ENCODE measurements around the gene ARHGAP31.

The ARHGAP31 gene

DNA sequence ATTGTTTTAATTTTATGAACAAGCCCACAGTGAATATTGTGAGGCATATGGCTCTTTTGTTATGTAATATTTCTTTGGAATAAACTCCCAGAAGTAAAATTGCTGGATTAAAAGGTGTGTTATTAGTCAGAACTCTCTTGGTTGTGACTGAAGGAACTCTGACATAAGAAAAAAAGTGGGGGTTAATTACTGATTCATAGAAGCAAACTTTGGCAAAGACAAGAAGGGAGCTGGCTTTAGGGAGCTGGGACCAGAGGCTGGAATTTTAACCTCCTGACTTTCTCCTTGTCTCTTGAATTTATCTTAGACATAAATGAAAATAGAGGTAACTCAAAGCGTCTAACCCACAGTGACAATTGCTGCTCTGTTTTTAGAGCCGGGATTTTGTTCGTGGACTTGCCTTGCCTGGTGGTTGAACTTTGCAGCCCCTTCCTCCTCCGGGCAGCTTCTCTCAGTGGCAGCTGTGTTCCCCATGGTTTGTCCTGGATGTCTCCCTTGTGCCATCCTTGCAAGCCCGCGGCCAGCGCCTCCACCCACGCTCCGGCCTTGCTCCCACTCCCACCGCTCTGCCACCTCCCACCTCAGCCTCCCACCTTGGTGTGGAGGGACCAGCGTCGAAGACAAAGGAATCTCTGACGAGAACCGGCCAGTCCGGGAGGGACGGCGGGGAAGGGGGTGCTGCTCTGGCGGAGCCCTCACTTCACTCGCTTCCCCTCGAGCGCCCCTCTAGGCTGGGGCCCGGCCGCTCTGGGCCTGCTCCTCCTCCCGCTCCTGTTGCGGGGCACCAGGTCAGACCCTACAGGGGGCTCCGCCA, 28.0 kb downstream of the ARHGAP31 start:
- H3K4me1 ChIP-seq, result no peaks in the 10 kb centered on the region
- H3K27ac ChIP-seq, result peak overlapping the region; percentile 80
- peak overlapping the region; percentile 86 for H2AFZ ChIP-seq
- no peaks in the 10 kb centered on the region for H3K36me3 ChIP-seq (ENCODE audit: control insufficient read depth, insufficient read depth, low read length)
- no peak for TF ChIP-seq CTCF (IDR thresholded peaks at IDR 0.05)
- no peaks in the 10 kb centered on the region for H3K79me2 ChIP-seq
- H3K9me3 ChIP-seq (ENCODE audit: control insufficient read depth, low read length), result no peaks in the 10 kb centered on the region
- peak overlapping the region; percentile 92 for H3K4me2 ChIP-seq (ENCODE audit: low read length)
- H3K4me3 ChIP-seq (ENCODE audit: low read depth, low read length), result peak overlapping the region; percentile 71
- H3K27me3 ChIP-seq (ENCODE audit: control insufficient read depth, insufficient read depth, low read length), result no peaks in the 10 kb centered on the region
- peak overlapping the region; percentile 39 for H3K9ac ChIP-seq

DNA sequence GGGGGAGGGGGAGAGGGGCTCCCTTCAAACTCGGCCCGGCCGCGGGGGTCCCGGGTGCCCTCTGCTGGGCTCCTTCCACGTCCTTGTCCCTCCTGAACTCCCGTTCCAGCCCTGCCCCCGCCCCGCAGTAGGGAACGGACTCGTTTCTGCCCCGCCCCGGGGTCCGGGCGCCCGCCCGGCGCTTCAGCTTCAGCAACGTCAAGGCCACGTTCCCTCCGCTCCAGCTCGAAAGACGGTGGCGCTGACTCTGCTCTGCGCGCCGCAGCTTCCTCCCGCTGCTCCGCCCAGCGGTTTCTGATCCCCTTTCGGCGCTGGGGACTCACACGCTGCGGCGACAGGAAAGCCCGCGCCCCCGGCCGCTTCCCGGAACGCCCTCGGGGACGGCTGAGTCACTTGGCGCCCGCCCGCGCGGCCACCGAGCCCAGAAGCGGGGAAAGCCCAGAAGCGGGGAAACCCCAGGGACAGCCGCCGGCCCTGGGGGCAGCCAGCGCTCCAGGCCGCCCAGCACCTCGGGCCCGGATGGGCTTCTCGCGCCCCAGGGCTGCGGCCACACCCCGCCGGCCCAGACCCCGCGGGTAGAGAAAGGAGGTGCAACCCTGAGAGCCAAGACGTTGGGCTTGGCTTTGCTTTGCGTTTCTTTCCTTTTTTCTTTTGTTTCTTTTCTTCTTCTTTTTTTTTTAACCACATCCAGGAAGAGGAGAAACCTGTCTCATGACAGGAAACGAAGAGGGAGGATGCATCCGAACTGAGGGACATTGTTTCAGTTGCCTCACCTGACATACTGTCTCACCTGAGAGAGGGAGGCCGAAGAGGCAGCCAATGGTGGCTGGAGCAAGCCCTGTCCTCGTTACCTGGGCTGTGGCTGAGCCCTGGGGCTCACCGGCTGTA, 28.9 kb downstream of the ARHGAP31 start:
- Histone ChIP-seq H3K27ac (peak overlapping the region; percentile 80), H3K9ac (peak overlapping the region; percentile 39), H3K4me3 (ENCODE audit: low read depth, low read length) (peak overlapping the region; percentile 71), H2AFZ (peak overlapping the region; percentile 86), H3K9me3 (ENCODE audit: control insufficient read depth, low read length) (no peaks in the 10 kb centered on the region), H3K4me2 (ENCODE audit: low read length) (peak overlapping the region; percentile 92), H3K36me3 (ENCODE audit: control insufficient read depth, insufficient read depth, low read length) (no peaks in the 10 kb centered on the region), H3K27me3 (ENCODE audit: control insufficient read depth, insufficient read depth, low read length) (no peaks in the 10 kb centered on the region), H3K79me2 (no peaks in the 10 kb centered on the region), H3K4me1 (no peaks in the 10 kb centered on the region)
- peak; percentile 14 for TF ChIP-seq CTCF (IDR thresholded peaks at IDR 0.05)

DNA sequence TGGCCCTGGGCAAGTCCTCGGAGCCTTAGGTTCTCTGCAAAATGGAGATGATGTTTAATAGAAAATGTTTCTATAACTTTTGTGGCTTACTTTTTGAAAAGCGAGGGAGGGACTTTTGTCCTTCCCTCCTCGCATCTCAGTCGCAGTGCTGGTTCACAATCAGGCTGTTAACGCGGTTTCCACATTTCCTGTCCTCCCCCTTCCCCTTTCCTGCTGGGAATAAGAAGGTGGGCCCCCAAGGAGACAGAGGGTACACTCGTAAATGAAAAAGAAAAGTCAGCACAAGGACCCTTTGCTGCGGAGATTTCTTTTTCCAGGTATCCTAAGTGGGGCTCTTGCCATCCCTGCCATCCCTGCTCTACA, 29.5 kb downstream of the ARHGAP31 start:
- H3K79me2 ChIP-seq, result no peaks in the 10 kb centered on the region
- peak overlapping the region; percentile 71 for H3K4me3 ChIP-seq (ENCODE audit: low read depth, low read length)
- H2AFZ ChIP-seq, result peak overlapping the region; percentile 86
- H3K9ac ChIP-seq, result no peak overlapping the region
- H3K36me3 ChIP-seq (ENCODE audit: control insufficient read depth, insufficient read depth, low read length), result no peaks in the 10 kb centered on the region
- peak overlapping the region; percentile 80 for H3K27ac ChIP-seq
- H3K27me3 ChIP-seq (ENCODE audit: control insufficient read depth, insufficient read depth, low read length), result no peaks in the 10 kb centered on the region
- H3K4me2 ChIP-seq (ENCODE audit: low read length), result peak overlapping the region; percentile 92
- H3K9me3 ChIP-seq (ENCODE audit: control insufficient read depth, low read length), result no peaks in the 10 kb centered on the region
- H3K4me1 ChIP-seq, result no peaks in the 10 kb centered on the region
- no peak for TF ChIP-seq CTCF (IDR thresholded peaks at IDR 0.05)

GRCh38 chr3:119324899-119325298, 30.7 kb downstream of the ARHGAP31 start:
- Histone ChIP-seq H3K36me3 (ENCODE audit: control insufficient read depth, insufficient read depth, low read length) (no peaks in the 10 kb centered on the region), H2AFZ (no peak overlapping the region), H3K4me1 (no peaks in the 10 kb centered on the region)

More at GRCh38 chr3:119324899-119325298, 30.7 kb downstream of the ARHGAP31 start:
- Histone ChIP-seq H3K27me3 (ENCODE audit: control insufficient read depth, insufficient read depth, low read length) (no peaks in the 10 kb centered on the region), H3K4me3 (ENCODE audit: low read depth, low read length) (no peak overlapping the region), H3K9me3 (ENCODE audit: control insufficient read depth, low read length) (no peaks in the 10 kb centered on the region), H3K27ac (no peak overlapping the region), H3K9ac (no peak overlapping the region), H3K4me2 (ENCODE audit: low read length) (no peak overlapping the region), H3K79me2 (no peaks in the 10 kb centered on the region)
- TF ChIP-seq CTCF (IDR thresholded peaks at IDR 0.05), result no peak

Measured in parathyroid adenoma (tissue), 2 donors.